CD4-positive, alpha-beta T cell treated with Interleukin-21 for 1 hour (primary cell): Measurements from ENCODE around the gene RHCE.
"Not testable (repeated sequence)": the region's sequence is repeated elsewhere in the genome, so short reads cannot be mapped to it uniquely, and the experiment has no call there.

Experiments used
- DNase-seq: peaks from one replicate; pipeline ENCODE4 v3.0.0-alpha.2; 2020

Gene RHCE

DNA sequence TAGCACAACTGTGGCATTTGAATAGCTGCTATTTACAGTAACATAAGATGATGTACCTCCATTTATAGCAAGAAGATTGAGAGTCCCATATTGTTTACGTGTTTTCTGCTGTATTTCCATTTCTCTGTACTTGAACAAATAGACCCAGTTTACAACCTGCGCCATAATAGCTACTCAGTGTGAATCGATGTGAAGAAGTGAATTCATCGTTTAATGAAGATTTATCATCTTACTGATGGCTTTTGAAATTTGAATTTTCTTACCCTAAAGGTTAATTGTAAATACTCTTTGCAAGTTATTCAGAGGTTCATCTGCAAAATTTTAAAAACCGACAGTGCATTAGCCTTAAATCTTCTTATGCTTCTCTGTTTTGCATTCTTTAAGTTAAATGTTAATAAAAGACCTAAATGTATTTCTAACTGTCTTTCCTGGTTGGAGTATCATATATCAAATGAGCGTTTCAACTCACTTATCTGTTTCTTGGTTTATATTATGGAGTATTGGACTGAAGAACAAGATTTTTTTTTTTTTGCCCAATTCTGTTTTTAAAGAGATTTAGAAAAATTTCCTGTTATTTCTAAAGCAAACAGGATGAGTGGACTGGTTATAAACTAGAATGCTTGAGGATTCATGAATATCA lies 12.2 kb upstream of the RHCE start:
- DNase-seq: no peak

GRCh38 chr1:25431955-25432719 lies 11.5 kb upstream of the RHCE start:
- no peak for DNase-seq

GRCh38 chr1:25430967-25431881 lies 10.6 kb upstream of the RHCE start:
- DNase-seq: no peak

GRCh38 chr1:25430073-25430966 lies 9.7 kb upstream of the RHCE start, which contains the start of gene MACO1:
MACO1 (plus strand) TSS chr1:25430897; CDS start chr1:25431099, 202 bp downstream.
- peak; percentile 98 for DNase-seq

DNA sequence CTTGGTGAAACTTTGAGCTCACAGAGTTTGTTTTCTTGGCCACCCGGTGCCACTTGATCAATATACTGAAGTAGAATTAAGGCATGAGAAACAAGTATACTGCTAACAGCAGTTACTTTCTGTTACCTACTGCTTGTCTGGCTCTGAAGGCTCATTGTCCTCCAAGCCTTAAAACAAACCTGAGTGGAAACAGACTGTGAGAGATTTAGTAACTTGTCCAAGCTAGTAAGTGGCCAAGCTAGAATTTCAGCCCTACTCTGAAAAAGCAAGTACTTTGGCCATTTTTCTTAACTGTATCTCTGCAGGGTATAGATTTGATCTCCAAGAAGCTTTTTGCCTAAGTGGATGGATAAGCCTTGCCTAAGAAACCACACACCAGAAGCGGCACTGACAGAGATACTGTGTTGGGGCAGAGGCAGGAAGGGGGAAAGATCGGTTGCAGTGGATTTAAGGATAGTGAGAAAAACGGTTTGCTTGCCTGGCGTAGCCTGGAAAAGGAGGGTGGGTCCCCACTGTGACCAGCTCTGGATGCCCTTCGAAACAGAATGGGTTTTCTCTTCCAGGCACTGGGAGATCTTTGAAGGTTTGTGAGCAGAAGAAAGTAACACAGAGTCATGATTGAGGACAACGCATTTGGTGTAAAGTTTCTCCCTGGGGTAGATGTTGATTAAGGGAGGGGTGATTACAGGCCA lies 8.0 kb upstream of the RHCE start:
- no peak for DNase-seq

DNA sequence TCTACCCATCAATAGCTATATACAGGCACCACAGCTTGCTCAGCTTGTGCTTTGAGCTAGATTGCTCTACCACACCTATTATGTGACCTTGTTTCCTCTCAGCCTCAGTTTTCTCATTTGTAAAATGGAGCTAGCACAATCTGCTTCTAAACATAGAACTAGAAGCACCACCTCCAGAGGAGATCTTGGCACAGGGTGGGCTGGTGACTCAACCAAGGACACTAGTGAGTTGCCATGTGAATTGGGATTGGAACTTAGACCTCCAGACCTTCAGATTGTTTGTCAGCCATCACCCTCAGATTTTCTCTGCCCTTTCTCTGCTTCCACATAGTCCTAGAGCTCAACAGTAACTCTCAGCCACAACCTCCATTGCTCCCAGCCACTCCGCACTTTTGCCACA lies 7.1 kb upstream of the RHCE start:
- no peak for DNase-seq

GRCh38 chr1:25425098-25426085 lies 4.8 kb upstream of the RHCE start:
- no peak for DNase-seq

- not testable (repeated sequence) for DNase-seq
These were observed 2.6 kb upstream of the RHCE start for GRCh38 chr1:25423206-25423605.

DNA sequence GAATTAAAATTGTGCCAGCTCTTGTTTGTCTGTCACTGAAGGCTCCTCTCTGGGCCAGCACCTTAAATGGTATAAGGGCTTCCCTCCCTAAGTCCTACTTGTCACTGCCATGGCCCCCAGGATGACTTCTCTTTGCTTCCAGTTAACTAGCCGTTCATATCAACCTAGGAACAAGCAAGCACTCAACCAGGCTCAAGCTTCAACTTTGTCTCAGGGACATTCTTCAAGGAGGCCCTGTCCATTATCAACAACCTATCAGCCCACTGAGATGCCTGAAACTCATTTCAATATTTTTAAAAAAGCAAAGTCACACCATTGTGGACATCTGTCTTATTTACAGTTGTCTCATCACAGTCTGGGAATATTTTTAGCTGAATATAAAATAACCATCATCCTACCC lies 1.3 kb downstream of the RHCE start:
- DNase-seq: not testable (repeated sequence)

- not testable (repeated sequence) for DNase-seq
These were observed 3.3 kb downstream of the RHCE start for GRCh38 chr1:25417280-25417679.

DNA sequence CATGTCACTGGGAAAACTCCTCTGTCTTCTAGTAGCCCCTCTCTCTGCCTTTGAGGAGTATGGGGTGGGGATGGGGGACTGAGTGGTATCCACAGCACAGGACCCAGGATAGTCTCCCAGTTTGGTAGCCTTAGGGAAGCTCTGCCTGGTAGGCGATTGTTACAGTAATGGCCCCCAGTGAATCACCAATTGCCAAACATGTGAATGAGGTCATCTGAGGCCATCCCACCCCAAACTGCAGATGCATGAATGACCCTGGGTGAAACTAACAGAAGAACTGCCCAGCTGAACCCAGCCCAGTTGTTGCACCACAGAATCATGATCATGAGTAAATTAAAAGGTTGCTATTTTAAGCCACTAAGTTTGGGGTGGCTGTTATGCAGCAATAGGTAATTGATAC lies 6.0 kb downstream of the RHCE start:
- DNase-seq: not testable (repeated sequence)

DNA sequence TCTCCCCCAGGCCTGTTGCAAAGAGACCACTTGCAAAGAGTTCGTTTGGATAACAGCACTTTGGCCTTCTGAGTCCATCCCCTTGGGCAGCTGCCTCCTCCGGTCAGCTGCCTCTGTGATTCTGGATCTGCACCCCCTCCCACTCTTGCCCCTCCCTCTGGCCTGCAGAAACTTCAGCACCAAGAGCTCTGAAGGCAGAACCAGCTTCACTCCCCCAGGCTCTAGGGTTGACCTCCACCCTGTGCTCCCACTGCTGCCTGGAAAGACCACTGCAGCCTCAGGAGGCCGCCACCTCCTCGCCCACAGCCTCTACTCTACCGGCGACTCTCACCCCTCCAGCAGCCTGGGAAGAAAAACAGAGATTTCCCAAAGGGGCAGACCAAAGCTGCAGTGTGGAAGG lies 6.5 kb downstream of the RHCE start:
- DNase-seq: not testable (repeated sequence)

DNA sequence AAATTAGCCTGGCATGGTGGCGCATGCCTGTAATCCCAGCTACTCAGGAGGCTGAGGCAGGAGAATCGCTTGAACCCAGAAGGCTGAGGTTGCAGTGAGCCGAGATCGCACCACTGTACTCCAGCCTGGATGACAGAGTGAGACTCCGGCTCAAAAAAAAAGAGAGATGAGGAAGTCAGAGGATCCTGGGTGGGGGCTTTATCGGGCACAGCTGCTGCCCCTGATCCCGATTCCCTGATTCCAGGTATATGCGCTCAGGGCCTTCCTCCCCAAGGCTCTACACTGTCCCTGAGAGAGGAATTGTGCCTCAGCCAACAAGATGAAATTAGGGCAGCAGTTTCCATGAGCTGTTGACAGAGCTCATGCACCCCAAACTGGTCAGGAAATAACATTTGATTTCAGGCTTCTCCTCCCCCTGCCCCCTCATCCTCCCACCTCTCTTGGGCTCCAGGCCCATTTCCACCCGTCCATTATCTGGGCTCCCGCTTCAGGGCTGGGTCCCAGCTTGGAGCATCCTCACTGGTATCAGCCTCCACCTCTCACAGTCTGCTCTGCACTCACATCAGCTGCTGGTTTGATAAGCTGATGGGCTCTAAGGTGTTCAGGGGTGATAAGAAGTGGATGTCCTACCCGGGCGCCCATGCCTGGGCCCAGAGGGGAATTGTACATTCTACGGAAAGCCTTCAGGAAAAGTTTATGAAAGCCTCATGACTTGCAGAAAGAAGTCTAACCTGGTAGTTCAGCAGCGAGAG lies 7.6 kb downstream of the RHCE start:
- DNase-seq: not testable (repeated sequence)

DNA sequence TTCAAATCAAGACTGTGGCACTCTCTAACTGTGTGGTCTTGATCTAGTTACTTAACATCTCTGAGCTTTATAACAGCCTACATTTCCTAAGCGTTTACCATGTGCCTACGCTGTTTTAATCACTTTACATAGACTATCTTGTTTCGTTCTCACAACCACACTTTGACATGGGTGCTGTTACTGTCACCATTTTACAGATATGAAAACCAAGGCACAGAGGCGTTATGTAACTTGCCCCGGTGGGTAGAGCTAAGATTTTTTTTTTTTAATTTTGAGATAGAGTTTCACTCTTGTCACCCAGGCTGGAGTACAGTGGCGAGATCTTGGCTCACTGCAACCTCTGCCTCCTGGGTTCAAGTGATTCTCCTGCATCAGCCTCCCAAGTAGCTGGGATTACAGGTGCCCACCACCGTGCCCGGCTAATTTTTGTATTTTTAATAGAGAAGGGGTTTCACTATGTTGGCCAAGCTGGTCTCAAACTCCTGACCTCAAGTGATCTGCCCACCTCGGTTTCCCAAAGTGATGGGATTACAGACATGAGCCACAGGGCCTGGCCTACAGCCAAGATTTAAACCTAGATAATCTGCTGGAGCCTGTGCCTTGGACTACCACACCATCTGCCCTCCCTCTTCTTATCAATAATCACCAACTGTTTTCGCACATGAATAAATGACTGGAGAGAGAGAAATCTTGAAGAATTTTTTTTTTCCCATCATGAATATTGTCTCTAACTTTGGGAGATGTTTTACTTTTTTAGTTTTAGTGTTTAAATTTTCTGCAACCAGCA lies 10.8 kb downstream of the RHCE start:
- DNase-seq: not testable (repeated sequence)

DNA sequence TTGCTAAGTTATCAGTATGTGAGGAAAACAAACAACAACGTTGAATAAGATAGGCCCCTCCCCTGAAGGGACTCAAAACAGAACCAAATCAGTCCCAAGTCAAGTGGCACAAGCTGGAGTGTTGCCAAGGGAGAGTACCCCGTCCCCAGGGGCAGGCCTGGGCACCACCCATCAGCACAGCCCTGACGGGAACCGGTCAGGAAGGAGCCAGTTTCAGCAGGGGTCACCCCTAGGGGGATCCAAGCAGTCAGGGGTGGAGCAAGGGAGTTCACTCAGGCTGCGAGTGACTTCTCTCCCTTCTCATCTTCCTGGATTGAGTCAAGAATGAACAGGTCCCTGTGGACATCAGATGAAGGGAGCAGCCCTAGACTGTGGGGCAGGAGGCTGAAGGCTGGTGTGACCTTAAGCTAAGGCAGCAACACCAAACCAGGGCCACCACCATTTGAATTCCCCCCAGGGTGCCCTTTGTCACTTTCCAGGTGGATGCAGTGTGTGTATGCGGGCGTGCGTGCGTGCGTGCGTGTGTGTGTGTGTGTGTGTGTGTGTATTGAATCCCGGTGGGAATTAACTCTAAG lies 14.8 kb downstream of the RHCE start:
- not testable (repeated sequence) for DNase-seq

- DNase-seq: peak; percentile 19
These were observed 17.4 kb downstream of the RHCE start for GRCh38 chr1:25402947-25403803.

GRCh38 chr1:25398079-25398478 lies 22.5 kb downstream of the RHCE start:
- not testable (repeated sequence) for DNase-seq
